K562 (cell line): ENCODE results near the gene TMEM107. TPM values are rescaled to one million over a fixed set of nuclear protein-coding genes. Genes with fewer than 3 reads are reported as not detected.

Source experiments
- FOXP1 ChIP-seq: sonication (generic); formaldehyde crosslinking; IDR thresholded peaks from 2 replicates; pipeline ENCODE4 v1.8.0; 2022; ENCODE audit warnings: mild to moderate bottlenecking, missing genetic modification reagents
- GATA2 ChIP-seq: sonication (generic); formaldehyde crosslinking; IDR thresholded peaks from 2 replicates; pipeline ENCODE4 v1.4.0; 2020; ENCODE audit warnings: mild to moderate bottlenecking, missing genetic modification reagents
- GTF2A2 ChIP-seq: IDR thresholded peaks from 2 replicates; pipeline ENCODE4 v1.6.1; 2016; ENCODE audit warnings: mild to moderate bottlenecking, missing genetic modification characterization, missing compliant biosample characterization
- MCM5 ChIP-seq: fragments of 450-650 bp; IDR thresholded peaks from 2 replicates; pipeline ENCODE4 v1.6.1; 2016; ENCODE audit warnings: low read depth
- MYC ChIP-seq, 2 experiments: fragments of 250-450 bp in 1 of 2; sonication (Bioruptor Pico) in 1 of 2; IDR thresholded peaks; 2 replicates each; pipeline versions ENCODE4 v1.5.1 to v1.6.1; 2012 to 2021; ENCODE audit warnings: low read depth in 2 of 2, borderline replicate concordance in 1 of 2, improper control_type of control experiment in 1 of 2, low read length in 1 of 2, mild to moderate bottlenecking in 1 of 2, moderate library complexity in 1 of 2
- SAFB ChIP-seq: fragments of 200-400 bp; formaldehyde crosslinking; IDR thresholded peaks from 2 replicates; pipeline ENCODE4 v1.6.1; 2017; ENCODE audit warnings: low read depth, low read length, borderline replicate concordance
- TBP ChIP-seq: optimal IDR thresholded peaks from 2 replicates; pipeline ENCODE3; 2011; ENCODE audit warnings: low read depth, low read length, improper control_type of control experiment
- ZFP36 ChIP-seq: fragments of 150-350 bp; IDR thresholded peaks from 2 replicates; pipeline ENCODE4 v1.6.1; 2018; ENCODE audit warnings: low read length, low read depth; ENCODE audit not compliant: partially characterized antibody
- polyA plus RNA-seq, 8 experiments: library from polyadenylated mRNA; depleted of rRNA in 4 of 8; stranded (reverse) in 5 of 8; unstranded in 3 of 8; fragments of >200 nt; fragmentation: Nextera tagmentation in 2 of 8; fragmentation: Illumina TruSeq in 1 of 8; extraction: Ambion mirVana in 2 of 8; extraction: Trizol in 1 of 8; gene quantifications; 2 replicates each; pipeline versions ENCODE4 v1.2.1 to v1.2.3, GENCODE V29; 2011 to 2014; ENCODE audit warnings: inconsistent platforms in 1 of 8, missing spikeins in 1 of 8
- total RNA-seq, 7 experiments: library from RNA; depleted of rRNA in 6 of 7; stranded (reverse); fragments of >200 nt in 6 of 7; fragmentation: Illumina TruSeq in 2 of 7; extraction: Trizol in 2 of 7; gene quantifications; 2 replicates each; pipeline versions ENCODE4 v1.2.1 to v1.2.3, GENCODE V29; 2011 to 2021; ENCODE audit warnings: low replicate concordance in 1 of 7
- TF ChIP-seq, protein P1 (sequence below): sonication (generic); formaldehyde crosslinking; IDR thresholded peaks from 2 replicates; pipeline ENCODE4 v1.9.0; 2022; ENCODE audit warnings: mild to moderate bottlenecking, missing genetic modification reagents
- TF ChIP-seq, protein P2 (sequence below), 2 experiments: fragments of 450-650 bp; conservative IDR thresholded peaks; 2 replicates each; pipeline ENCODE4 v1.6.1; 2017; ENCODE audit warnings: mild to moderate bottlenecking in 2 of 2, moderate library complexity in 2 of 2
- TF ChIP-seq, protein P3 (sequence below), 2 experiments: fragments of 450-650 bp in 1 of 2; sonication (generic) in 1 of 2; formaldehyde crosslinking in 1 of 2; IDR thresholded peaks in 1 of 2; conservative IDR thresholded peaks in 1 of 2; 2 replicates each; pipeline versions ENCODE4 v1.6.1 to v1.8.1; 2016 to 2023; ENCODE audit warnings: mild to moderate bottlenecking in 2 of 2, moderate library complexity in 2 of 2, inconsistent platforms in 1 of 2, missing genetic modification reagents in 1 of 2
- TF ChIP-seq, protein P4 (sequence below): fragments of 200-600 bp; sonication (generic); IDR thresholded peaks from one replicate; pipeline ENCODE4 v1.6.1; 2012; ENCODE audit warnings: mild to moderate bottlenecking, low read depth, low read length, inconsistent platforms

TMEM107 gene
- total and polyA plus RNA-seq, 9 of the 15 experiments (the other 6 are each of a cell fraction or from before 2014, with no cell fraction given), result 7.1 to 26.2 (median 16.9) TPM

DNA sequence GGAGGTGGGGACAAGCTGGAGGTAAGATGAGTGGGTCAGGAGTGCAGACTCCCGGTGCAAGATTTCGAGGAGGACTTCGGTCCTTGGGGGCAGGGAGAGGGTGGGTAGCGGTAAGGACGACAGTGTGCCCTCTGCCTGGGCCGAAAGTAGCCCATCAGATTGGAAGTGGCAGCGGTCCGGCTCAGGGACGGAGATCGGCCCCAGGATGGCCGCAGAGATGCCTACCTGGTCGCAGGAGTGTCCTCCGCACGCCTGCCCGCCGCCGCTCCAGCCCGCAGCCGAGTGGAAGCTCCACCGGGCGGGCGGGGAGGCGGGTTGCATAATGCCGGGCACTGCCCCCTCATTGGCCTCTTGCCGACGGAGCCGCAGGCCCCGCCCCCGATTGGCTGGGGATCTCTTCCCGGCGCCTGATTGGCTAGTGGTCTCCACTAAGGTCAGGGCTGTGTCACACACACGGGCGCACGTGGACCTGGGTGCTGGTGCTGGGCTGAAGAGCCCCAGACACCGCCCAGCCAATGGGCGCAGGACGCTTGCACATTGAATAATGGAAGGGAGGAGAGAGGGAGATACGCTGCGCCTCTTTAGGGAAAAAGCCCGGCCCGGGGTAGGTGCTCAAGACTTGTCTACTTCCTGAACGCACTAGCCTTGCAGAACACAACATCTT lies 23.9 kb downstream of the TMEM107 start, which contains the start of gene PER1 (continued):
- TF ChIP-seq FOXP1 (CRISPR knock-in tag) (no peak), ZFP36 (no peak), GATA2 (CRISPR knock-in tag) (no peak), SAFB (no peak), MCM5 (no peak), MYC (IDR thresholded peaks at IDR 0.05; ENCODE audit: low read depth, low read length) (peak; percentile 87), MYC (CRISPR knock-in tag; IDR thresholded peaks at IDR 0.05; ENCODE audit: borderline replicate concordance, low read depth) (no peak), TBP (peak; percentile 36), GTF2A2 (no peak)
- TF ChIP-seq, protein P1, sequence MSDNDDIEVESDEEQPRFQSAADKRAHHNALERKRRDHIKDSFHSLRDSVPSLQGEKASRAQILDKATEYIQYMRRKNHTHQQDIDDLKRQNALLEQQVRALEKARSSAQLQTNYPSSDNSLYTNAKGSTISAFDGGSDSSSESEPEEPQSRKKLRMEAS, result peak; percentile 85
- TF ChIP-seq, protein P2, sequence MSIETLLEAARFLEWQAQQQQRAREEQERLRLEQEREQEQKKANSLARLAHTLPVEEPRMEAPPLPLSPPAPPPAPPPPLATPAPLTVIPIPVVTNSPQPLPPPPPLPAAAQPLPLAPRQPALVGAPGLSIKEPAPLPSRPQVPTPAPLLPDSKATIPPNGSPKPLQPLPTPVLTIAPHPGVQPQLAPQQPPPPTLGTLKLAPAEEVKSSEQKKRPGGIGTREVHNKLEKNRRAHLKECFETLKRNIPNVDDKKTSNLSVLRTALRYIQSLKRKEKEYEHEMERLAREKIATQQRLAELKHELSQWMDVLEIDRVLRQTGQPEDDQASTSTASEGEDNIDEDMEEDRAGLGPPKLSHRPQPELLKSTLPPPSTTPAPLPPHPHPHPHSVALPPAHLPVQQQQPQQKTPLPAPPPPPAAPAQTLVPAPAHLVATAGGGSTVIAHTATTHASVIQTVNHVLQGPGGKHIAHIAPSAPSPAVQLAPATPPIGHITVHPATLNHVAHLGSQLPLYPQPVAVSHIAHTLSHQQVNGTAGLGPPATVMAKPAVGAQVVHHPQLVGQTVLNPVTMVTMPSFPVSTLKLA (conservative IDR thresholded peaks at IDR 0.05), result peak; percentile 97 to 98
- TF ChIP-seq, protein P3, sequence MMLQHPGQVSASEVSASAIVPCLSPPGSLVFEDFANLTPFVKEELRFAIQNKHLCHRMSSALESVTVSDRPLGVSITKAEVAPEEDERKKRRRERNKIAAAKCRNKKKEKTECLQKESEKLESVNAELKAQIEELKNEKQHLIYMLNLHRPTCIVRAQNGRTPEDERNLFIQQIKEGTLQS (IDR thresholded peaks at IDR 0.05), result peak; percentile 76
- TF ChIP-seq, protein P3 (CRISPR knock-in tag; conservative IDR thresholded peaks at IDR 0.05), result no peak
- TF ChIP-seq, protein P4, sequence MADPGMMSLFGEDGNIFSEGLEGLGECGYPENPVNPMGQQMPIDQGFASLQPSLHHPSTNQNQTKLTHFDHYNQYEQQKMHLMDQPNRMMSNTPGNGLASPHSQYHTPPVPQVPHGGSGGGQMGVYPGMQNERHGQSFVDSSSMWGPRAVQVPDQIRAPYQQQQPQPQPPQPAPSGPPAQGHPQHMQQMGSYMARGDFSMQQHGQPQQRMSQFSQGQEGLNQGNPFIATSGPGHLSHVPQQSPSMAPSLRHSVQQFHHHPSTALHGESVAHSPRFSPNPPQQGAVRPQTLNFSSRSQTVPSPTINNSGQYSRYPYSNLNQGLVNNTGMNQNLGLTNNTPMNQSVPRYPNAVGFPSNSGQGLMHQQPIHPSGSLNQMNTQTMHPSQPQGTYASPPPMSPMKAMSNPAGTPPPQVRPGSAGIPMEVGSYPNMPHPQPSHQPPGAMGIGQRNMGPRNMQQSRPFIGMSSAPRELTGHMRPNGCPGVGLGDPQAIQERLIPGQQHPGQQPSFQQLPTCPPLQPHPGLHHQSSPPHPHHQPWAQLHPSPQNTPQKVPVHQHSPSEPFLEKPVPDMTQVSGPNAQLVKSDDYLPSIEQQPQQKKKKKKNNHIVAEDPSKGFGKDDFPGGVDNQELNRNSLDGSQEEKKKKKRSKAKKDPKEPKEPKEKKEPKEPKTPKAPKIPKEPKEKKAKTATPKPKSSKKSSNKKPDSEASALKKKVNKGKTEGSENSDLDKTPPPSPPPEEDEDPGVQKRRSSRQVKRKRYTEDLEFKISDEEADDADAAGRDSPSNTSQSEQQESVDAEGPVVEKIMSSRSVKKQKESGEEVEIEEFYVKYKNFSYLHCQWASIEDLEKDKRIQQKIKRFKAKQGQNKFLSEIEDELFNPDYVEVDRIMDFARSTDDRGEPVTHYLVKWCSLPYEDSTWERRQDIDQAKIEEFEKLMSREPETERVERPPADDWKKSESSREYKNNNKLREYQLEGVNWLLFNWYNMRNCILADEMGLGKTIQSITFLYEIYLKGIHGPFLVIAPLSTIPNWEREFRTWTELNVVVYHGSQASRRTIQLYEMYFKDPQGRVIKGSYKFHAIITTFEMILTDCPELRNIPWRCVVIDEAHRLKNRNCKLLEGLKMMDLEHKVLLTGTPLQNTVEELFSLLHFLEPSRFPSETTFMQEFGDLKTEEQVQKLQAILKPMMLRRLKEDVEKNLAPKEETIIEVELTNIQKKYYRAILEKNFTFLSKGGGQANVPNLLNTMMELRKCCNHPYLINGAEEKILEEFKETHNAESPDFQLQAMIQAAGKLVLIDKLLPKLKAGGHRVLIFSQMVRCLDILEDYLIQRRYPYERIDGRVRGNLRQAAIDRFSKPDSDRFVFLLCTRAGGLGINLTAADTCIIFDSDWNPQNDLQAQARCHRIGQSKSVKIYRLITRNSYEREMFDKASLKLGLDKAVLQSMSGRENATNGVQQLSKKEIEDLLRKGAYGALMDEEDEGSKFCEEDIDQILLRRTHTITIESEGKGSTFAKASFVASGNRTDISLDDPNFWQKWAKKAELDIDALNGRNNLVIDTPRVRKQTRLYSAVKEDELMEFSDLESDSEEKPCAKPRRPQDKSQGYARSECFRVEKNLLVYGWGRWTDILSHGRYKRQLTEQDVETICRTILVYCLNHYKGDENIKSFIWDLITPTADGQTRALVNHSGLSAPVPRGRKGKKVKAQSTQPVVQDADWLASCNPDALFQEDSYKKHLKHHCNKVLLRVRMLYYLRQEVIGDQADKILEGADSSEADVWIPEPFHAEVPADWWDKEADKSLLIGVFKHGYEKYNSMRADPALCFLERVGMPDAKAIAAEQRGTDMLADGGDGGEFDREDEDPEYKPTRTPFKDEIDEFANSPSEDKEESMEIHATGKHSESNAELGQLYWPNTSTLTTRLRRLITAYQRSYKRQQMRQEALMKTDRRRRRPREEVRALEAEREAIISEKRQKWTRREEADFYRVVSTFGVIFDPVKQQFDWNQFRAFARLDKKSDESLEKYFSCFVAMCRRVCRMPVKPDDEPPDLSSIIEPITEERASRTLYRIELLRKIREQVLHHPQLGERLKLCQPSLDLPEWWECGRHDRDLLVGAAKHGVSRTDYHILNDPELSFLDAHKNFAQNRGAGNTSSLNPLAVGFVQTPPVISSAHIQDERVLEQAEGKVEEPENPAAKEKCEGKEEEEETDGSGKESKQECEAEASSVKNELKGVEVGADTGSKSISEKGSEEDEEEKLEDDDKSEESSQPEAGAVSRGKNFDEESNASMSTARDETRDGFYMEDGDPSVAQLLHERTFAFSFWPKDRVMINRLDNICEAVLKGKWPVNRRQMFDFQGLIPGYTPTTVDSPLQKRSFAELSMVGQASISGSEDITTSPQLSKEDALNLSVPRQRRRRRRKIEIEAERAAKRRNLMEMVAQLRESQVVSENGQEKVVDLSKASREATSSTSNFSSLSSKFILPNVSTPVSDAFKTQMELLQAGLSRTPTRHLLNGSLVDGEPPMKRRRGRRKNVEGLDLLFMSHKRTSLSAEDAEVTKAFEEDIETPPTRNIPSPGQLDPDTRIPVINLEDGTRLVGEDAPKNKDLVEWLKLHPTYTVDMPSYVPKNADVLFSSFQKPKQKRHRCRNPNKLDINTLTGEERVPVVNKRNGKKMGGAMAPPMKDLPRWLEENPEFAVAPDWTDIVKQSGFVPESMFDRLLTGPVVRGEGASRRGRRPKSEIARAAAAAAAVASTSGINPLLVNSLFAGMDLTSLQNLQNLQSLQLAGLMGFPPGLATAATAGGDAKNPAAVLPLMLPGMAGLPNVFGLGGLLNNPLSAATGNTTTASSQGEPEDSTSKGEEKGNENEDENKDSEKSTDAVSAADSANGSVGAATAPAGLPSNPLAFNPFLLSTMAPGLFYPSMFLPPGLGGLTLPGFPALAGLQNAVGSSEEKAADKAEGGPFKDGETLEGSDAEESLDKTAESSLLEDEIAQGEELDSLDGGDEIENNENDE, result no peak
